Measurements from ENCODE around the gene DRD1. TPM values are rescaled to one million over a fixed set of nuclear protein-coding genes. Genes with fewer than 3 reads are reported as not detected.

DRD1 gene
- total and polyA plus RNA-seq, 2 of the 4 experiments (the other 2 are of a cell fraction) = 0.18 to 0.19 TPM

DNA sequence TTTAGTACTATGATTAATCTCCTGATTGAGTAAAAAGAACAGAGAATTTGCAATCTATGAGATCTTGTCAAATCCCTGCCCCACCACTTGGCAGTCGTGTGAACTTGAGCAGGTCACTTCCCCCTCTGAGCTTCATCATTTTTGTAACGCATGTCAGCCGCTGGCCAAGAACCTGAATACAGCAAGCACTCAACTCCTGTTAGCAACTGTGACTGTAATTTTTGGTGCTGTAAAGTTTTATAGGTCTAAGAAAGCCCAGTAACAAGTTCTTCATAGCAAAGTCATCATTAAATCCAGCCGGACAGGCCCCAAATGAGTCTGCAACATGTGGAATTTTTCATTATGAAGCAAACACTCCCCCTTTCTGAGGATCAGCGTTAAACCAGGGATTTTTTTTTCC lies 49.4 kb downstream of the DRD1 start:
- H3K9me1 ChIP-seq (ENCODE audit: insufficient read depth, low read length) = no peaks in the 10 kb centered on the region; the same call in 1 of the 2 replicates
- no peak overlapping the region for H3K27ac ChIP-seq (ENCODE audit: insufficient read depth, low read length)
- no TSS peak for BruUV-seq (replicated peaks)
- no peaks in the 10 kb centered on the region for H3K79me1 ChIP-seq (ENCODE audit: low read depth in 1 of 2, low read length in 2 of 2)
- no peaks in the 10 kb centered on the region for H3K4me1 ChIP-seq (ENCODE audit: control insufficient read depth, insufficient read depth, low read length)
- no peak overlapping the region for H4K8ac ChIP-seq (ENCODE audit: low read depth in 2 of 2, low read length in 2 of 2)
- dilution Hi-C loops (cut with HindIII; ENCODE audit: low sequenced_read_pairs, unreplicated experiment) = no loop called here
- H2BK20ac ChIP-seq (ENCODE audit: low read depth, low read length) = no peak overlapping the region
- no peaks in the 10 kb centered on the region; the same call in 1 of the 2 replicates for H3K27me3 ChIP-seq (ENCODE audit: control insufficient read depth, insufficient read depth, low read length)
- H2BK120ac ChIP-seq (ENCODE audit: low read depth, low read length) = no peak overlapping the region
- H3K56ac ChIP-seq (ENCODE audit: extremely low read depth, insufficient read depth, low read length) = no peak overlapping the region
- no peaks in the 10 kb centered on the region for H3K36me3 ChIP-seq (ENCODE audit: control insufficient read depth, insufficient read depth, low read length)
- no peak overlapping the region for H3K4ac ChIP-seq (ENCODE audit: low read depth, low read length)
- WGBS, 2 experiments (ENCODE audit: extremely low coverage in 2 of 2, insufficient read length in 1 of 2) = no CpG with 5 or more reads among the region's 5 CpGs
- no peak overlapping the region for H3K4me3 ChIP-seq (ENCODE audit: insufficient read depth, low read depth, low read length)
- POLR2A ChIA-PET (ENCODE audit: unreplicated experiment) = no interaction called here
- no peak overlapping the region for H3K18ac ChIP-seq (ENCODE audit: low read depth, low read length)
- no peak overlapping the region for H2AK9ac ChIP-seq (replicated peaks; ENCODE audit: low read depth, low read length, poor library complexity)
- no peak overlapping the region for H3K4me2 ChIP-seq (ENCODE audit: low read depth, low read length)
- no peak overlapping the region for H4K5ac ChIP-seq (ENCODE audit: low read depth, low read length)
- H3K9me3 ChIP-seq (ENCODE audit: control insufficient read depth, insufficient read depth, low read length) = no peaks in the 10 kb centered on the region
- no peak overlapping the region for H2AK5ac ChIP-seq (ENCODE audit: low read depth, low read length)
- H2BK15ac ChIP-seq (ENCODE audit: low read depth, low read length) = no peak overlapping the region
- H2AFZ ChIP-seq (replicated peaks; ENCODE audit: low read length, poor library complexity) = no peak overlapping the region
- H3K9ac ChIP-seq (ENCODE audit: low read depth, low read length) = no peak overlapping the region
- H4K91ac ChIP-seq (ENCODE audit: insufficient read depth, low read depth, low read length) = no peak overlapping the region
- no peak for ATAC-seq (ENCODE audit: low read depth)
- no peak for TF ChIP-seq MAFK (IDR thresholded peaks at IDR 0.05; ENCODE audit: low read depth, low read length)
- TF ChIP-seq FOS (IDR thresholded peaks at IDR 0.05; ENCODE audit: low read depth, low read length) = no peak
- TF ChIP-seq SMC3 (IDR thresholded peaks at IDR 0.05; ENCODE audit: low read depth, low read length) = no peak
- no peak for TF ChIP-seq MAZ (IDR thresholded peaks at IDR 0.05; ENCODE audit: borderline replicate concordance, low read depth, low read length)
- no peak for TF ChIP-seq BHLHE40 (IDR thresholded peaks at IDR 0.05; ENCODE audit: low read depth, low read length)
- no peak for TF ChIP-seq CHD1 (IDR thresholded peaks at IDR 0.05; ENCODE audit: low read depth, low read length)
- no peak for TF ChIP-seq NFE2L2 (IDR thresholded peaks at IDR 0.05; ENCODE audit: low read depth, low read length)
- TF ChIP-seq, protein P1, sequence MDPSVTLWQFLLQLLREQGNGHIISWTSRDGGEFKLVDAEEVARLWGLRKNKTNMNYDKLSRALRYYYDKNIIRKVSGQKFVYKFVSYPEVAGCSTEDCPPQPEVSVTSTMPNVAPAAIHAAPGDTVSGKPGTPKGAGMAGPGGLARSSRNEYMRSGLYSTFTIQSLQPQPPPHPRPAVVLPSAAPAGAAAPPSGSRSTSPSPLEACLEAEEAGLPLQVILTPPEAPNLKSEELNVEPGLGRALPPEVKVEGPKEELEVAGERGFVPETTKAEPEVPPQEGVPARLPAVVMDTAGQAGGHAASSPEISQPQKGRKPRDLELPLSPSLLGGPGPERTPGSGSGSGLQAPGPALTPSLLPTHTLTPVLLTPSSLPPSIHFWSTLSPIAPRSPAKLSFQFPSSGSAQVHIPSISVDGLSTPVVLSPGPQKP (IDR thresholded peaks at IDR 0.05; ENCODE audit: borderline replicate concordance, low read depth, low read length) = no peak
- no peak for TF ChIP-seq RCOR1 (IDR thresholded peaks at IDR 0.05; ENCODE audit: insufficient replicate concordance, low read length)
- no peak for TF ChIP-seq CTCF (conservative IDR thresholded peaks at IDR 0.05; ENCODE audit: low read depth, low read length)
- TF ChIP-seq POLR2A (IDR thresholded peaks at IDR 0.05; ENCODE audit: low read depth, low read length) = no peak
- TF ChIP-seq RAD21 (IDR thresholded peaks at IDR 0.05; ENCODE audit: low read length) = no peak
- no peak for TF ChIP-seq MXI1 (IDR thresholded peaks at IDR 0.05; ENCODE audit: borderline replicate concordance, low read depth, low read length)
- in situ Hi-C loops (cut with MboI; ENCODE audit: low sequenced_read_pairs) = no loop called here
- no peaks in the 10 kb centered on the region for H4K20me1 ChIP-seq (ENCODE audit: insufficient read depth, low read length)
- DNase-seq = no peak
- H3K23ac ChIP-seq (ENCODE audit: low read depth, low read length) = no peak overlapping the region
- no peak overlapping the region for H2BK5ac ChIP-seq (ENCODE audit: low read depth, low read length, poor library complexity, severe bottlenecking)
- intact Hi-C loops (cut with micrococcal nuclease) = no loop called here
- CTCF ChIA-PET = no interaction called here
- H3K14ac ChIP-seq (replicated peaks; ENCODE audit: low read depth, low read length) = no peak overlapping the region

All from IMR-90 (cell line).